ENCODE data around the gene SEPTIN8. TPM values are rescaled to one million over a fixed set of nuclear protein-coding genes. Genes with fewer than 3 reads are reported as not detected.

SEPTIN8 gene
- total RNA-seq, 1 experiment from 2014 or later: 21.4 TPM

DNA sequence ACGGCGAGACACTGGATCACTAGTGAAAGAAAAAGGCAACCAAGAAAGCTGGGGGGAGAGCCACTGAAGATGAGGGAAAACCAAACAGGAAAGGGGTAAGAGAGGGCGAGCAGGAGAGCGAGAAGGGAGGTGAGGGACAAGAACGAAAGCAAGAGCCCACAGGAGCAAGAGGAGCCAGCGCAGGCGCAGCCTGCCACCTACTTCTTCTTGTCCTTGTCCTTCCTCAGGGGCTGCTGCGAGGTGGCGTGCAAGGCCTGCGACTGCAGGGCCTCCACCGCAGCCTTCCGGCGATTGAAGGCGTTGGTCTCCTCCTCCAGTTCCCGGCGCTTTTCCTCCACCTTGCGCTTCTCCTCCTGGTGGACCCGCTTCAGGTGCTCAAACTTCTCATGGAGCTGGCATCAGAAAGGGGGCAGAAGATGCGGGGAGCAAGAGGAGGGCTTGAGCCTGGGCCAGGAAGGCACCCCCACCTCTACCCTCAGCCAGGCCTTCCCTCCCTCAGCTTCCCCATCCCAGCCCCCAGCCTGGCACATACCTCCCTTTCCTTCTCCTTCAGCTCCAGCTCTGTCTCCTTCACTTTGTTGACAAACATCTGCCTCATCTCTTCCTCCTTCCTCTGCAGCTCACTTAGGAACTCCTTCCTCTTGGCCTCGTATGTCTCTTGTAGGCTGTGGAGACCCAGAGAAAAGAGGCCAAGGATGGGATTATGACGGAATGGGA is 16.3 kb downstream of the SEPTIN8 start:
- DNase-seq (ENCODE audit: low read depth, low spot score): no peak
- in situ Hi-C loops (cut with HindIII; ENCODE audit: low pct_unique_long_range_greater_than_20kb, low sequenced_read_pairs): no loop called here

DNA sequence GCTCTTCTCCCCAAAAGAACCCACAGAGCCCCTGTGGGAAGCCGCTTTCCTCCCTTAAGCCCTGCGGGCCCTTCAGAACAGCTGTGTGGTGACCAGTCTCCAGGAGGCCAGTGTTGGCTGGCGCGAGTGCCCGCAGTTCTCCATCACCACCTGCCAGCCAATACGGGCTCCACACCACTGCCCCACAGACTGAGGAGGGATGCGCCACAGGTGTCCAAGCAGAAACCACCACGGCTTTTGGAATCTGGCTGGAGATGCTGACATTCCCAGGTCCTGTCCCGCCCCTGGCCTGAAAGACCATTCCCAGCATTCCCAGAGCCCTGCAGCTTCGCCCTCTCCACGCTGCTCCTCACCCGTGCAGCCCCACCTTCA is 17.0 kb downstream of the SEPTIN8 start:
- no peak for DNase-seq (ENCODE audit: low read depth, low spot score)
- in situ Hi-C loops (cut with HindIII; ENCODE audit: low pct_unique_long_range_greater_than_20kb, low sequenced_read_pairs): no loop called here

DNA sequence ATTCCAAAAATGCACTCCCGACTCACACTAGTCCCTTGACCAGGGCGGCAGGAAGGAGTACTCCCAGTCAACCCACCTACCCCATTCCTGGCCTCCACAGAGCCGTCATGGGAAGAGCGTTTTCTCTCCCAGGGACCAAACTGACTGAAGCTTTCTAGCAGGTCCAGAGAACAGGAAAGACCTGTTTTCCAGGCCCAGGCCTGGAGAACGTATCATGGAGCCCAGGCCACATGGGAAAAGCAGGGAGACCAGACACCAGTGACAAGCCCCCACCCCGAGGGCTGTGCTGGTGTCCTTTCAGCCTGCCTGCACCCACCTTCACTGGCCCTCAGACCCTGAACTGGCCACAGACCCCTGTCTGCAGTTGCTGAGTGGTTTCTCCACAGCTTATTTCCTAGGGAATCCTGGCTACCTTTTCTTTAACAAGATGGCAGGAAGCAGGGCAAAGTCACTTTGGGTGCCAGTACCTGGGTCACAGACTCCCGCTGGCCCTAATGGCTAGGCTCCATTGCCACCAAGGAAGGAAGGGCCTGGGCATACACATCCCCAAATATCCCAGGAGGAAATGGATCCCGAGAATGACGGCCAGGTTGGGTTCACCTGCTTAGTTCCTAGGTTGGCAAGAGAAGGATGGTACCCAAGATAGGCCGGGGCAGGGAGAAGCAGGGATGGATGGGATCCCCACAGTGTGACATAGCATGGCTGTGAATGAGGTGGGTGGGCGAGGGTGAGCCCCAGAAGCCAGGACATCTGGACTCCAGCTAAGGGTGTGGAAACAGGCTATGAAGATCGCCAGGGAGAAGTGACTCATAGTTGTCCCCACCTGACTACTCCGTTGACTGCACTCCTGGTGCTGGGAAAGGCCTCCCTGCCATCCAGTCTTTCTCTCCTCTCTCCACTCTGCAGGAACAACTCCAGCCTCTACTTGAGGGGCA is 17.7 kb downstream of the SEPTIN8 start:
- no peak for DNase-seq (ENCODE audit: low read depth, low spot score)
- in situ Hi-C loops (cut with HindIII; ENCODE audit: low pct_unique_long_range_greater_than_20kb, low sequenced_read_pairs): no loop called here

DNA sequence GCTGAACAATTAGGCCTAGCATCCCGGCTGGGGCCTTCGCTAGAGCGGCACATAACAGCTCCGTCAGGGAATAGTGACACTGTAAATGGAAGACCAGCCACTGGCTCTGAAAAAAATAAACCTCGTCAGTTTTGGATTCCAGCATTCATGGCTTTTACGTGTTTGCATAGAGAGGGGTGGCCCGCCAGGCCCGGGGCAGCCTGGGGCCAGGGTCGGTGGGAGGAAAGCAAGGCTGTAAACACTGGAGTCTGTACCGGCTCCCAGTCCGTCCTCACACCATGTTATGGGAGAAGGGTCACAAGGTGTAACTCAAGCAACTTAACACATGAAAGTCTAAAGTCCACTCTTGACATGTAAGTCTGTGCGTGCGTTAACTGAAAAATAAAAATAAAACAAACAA is 18.6 kb downstream of the SEPTIN8 start:
- in situ Hi-C loops (cut with HindIII; ENCODE audit: low pct_unique_long_range_greater_than_20kb, low sequenced_read_pairs): no loop called here
- no peak for DNase-seq (ENCODE audit: low read depth, low spot score)

DNA sequence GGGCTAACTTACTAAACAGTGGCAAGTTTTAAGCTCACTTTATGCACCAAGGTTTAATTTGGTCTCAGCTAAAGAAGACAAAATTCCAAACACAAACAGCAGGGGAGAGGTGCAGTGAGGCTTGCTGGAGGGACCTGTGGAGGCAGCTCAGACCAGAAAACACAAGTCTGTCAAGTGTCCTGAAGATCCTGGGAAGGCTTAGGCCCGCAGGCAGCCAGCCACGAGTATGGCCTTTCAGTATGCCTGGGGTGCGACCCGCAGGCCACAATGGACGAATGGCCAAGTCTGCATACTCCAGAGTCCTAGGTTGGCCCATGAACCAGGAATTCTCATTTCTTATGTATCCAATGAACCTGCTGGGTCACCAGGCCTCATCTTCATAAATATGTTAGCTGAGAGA is 20.5 kb downstream of the SEPTIN8 start:
- no peak for DNase-seq (ENCODE audit: low read depth, low spot score)
- in situ Hi-C loops (cut with HindIII; ENCODE audit: low pct_unique_long_range_greater_than_20kb, low sequenced_read_pairs): no loop called here

DNA sequence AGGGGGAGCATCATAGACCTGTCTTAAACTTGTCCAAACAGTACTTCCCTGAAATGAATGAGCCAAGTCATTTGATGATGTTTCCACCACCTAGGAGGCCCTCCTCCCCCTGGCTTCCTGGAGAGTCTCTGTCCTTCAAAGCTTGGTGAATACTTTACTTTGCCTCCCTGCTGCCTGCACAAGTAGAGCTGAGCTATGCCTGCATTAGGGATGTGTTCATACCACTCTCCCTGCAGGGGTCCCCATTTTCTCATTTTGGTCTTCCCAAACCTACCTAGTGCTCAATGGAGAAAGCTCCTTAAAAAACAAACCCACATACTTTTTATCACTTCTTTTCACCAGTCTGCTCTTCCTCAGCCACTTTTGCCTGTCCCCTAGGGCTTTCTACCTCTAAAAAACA is 22.1 kb downstream of the SEPTIN8 start:
- in situ Hi-C loops (cut with HindIII; ENCODE audit: low pct_unique_long_range_greater_than_20kb, low sequenced_read_pairs): no loop called here
- peak; percentile 49 for DNase-seq (ENCODE audit: low read depth, low spot score)

DNA sequence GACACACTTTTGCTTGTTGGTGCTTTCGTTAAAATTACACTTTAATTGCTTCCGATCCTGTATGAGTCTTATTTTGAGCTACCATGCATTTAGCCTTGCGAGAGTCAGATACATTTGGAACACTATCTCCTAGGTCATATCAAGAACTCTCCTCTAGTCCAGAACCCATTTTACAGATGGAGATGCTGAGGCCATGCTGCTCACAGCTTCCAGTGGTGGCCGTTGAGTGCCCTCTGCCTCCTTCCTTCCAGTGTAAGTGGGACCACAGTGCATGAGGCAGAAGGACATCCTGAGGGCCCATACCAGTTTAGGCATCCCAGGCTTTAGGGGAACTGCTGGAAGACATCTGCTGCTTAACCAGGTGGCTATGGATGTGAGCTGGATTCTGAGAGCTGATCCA is 22.9 kb downstream of the SEPTIN8 start:
- no peak for DNase-seq (ENCODE audit: low read depth, low spot score)
- in situ Hi-C loops (cut with HindIII; ENCODE audit: low pct_unique_long_range_greater_than_20kb, low sequenced_read_pairs): no loop called here

DNA sequence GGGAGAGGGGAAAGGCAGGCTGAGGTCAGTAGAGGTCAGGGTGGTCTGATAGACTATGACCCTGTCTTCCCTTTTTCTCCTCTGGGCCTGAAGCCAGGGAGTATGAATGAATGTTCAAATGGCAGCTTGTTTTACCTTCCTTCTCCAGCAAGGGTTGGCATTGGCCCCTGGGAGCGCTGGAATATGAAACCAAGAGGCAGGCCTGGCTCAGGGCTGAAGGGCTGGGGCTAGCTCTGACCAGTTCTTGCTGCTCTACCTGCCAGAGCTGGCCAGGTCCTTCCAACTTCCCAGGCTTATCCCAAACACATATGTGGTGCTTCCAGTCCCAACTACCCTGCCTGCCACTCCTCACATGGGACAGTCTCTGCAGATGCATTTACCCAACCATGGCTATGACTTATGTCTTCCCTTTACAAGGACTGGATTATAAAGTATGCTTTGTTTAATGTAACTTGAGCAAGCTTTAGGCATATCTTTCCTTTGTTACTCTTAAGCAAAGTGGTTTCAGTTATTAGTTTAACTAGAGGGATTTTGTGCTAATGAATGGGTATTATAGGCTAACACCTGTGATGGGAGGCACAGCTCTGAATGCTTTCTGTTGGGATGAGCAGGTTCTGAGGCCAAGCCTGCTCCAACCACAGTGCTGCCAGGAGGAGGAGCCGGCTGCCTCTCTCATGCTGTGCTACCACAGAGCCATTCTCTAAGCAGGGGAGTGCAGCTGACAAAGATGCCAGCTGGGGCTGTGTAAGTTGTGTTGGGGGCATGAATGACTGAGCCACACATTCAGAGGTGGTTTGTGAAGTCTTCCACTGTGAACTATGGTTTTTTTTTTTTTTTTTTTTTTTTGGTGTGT is 23.7 kb downstream of the SEPTIN8 start:
- peak; percentile 32 for DNase-seq (ENCODE audit: low read depth, low spot score)
- in situ Hi-C loops (cut with HindIII; ENCODE audit: low pct_unique_long_range_greater_than_20kb, low sequenced_read_pairs): no loop called here

DNA sequence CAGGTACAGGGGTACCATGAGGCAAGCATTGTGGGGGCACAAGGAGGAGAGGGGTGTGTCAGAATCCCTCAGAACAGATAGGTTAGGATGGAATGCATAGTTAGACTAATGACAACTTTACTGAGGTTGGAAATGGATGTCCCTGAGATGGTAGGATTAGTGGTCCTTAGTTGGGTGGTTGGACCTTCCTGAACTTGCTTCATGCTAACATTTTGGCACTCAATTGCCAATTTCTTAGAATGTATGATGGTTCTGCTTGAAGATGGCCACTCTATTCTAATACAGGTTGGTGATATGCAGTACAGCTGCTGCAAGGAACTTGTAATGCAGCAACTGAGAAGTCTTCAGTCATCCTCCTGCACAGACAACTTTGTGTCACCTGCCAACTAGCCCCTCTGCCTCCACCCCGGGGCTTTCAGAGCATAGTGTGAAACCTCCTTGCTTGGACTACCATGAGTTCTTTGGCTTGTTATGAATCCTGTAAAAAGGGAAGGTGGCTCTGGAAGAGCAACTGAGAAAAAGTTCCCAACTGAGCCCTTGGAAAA is 24.4 kb downstream of the SEPTIN8 start:
- in situ Hi-C loops (cut with HindIII; ENCODE audit: low pct_unique_long_range_greater_than_20kb, low sequenced_read_pairs): no loop called here
- DNase-seq (ENCODE audit: low read depth, low spot score): no peak

DNA sequence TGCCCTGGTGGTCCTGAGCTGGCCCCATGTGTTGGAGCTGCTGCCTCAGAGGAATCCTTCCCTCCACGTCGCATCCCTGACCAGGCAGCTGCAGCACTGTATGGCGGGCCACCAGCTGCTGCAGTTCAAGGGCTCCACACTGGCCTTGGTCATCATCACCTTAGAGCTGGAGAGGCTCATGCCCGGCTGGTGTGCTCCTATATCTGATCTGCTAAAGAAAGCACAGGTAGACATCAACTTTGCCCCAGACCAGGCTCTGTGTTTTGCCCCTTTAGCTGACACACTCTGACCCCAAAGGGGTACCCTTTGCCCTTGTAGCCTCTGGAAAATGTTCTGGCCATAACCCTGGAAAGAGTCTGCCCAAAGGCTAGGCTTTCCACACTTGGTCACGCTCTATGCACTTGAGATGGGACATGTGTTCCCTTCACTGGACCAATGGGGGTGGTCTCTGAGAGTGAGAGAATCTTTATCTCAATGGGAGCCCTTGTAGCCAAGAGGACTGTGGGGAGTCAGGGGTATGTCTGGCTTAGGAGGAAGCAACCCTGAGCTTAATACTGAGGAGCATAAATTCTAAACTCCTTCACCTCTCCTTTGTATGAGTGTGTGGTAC is 25.0 kb downstream of the SEPTIN8 start:
- DNase-seq (ENCODE audit: low read depth, low spot score): no peak
- in situ Hi-C loops (cut with HindIII; ENCODE audit: low pct_unique_long_range_greater_than_20kb, low sequenced_read_pairs): no loop called here

DNA sequence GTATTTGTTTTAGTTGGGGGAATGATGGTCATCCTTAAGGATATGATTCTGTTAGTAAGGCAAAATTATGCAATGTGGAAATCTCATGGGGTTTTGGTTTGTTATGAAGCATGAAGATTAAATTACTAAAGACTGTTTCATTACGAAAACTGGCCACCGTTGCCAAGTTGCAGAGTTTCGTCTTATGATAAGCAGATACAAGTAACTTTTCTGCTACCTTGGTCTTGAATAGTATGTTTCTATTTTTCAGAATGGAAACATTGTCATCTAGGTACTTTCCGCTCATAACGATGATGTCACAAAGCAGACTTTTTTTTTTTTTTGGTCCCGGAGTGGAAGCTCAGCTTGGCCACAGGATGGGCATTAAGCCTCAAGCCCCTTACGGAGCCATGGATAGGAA is 25.6 kb downstream of the SEPTIN8 start:
- in situ Hi-C loops (cut with HindIII; ENCODE audit: low pct_unique_long_range_greater_than_20kb, low sequenced_read_pairs): no loop called here
- peak; percentile 32 for DNase-seq (ENCODE audit: low read depth, low spot score)

DNA sequence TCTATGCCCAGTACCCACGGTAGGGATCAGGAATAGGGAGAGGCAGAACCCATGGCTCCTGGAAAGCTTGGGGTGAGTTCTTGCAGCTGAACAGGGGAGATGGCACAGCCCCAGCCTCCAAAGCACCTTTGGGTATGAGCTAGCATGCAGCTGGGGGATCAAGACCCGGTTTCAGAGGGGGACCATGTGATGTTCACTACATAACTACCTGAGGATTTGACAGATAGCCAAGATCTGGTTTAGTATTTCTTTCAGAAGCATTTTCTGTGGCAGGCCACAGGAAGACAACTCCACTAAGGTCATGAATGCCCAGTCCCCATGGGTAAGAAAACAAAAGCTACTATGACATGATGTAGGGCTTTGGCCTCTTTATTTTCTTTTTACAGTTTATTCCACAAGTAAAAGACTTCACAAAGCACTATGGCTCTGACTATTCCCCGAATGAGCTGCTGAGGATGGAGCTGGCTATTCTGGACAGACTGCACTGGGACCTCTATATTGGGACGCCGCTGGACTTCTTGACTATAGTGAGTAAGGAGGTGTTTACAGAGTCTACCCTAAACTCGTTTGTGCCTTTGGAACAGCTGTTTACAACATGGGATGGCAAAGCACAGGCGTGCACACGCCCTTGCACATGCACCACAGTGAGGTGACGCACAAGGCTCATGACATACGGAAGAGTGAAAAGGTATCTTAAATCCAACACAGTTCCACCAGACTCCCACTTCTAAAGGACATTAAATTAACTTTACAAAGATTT is 26.4 kb downstream of the SEPTIN8 start:
- in situ Hi-C loops (cut with HindIII; ENCODE audit: low pct_unique_long_range_greater_than_20kb, low sequenced_read_pairs): no loop called here

DNA sequence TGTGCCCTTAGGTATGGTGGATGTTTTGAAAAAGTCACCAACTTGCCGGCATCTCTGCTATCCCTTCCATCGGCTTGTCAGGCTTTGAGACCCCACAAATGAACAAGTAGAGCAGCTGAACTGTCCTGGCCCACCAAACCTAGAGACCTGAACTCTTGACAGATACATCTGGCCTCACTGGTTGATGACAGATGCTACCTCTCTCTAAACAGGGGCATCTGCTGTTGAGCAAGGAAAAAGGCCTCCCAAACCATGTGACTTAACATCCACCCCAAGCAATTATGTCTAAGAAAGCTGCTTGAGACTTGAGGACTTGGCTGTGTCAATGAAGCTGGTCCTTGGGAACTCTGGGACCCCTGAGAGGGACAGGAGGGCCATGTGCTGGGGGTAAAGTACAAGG is 27.5 kb downstream of the SEPTIN8 start:
- in situ Hi-C loops (cut with HindIII; ENCODE audit: low pct_unique_long_range_greater_than_20kb, low sequenced_read_pairs): no loop called here
- no peak for DNase-seq (ENCODE audit: low read depth, low spot score)

More for the DNA sequence above, 26.4 kb downstream of the SEPTIN8 start:
- DNase-seq (ENCODE audit: low read depth, low spot score): no peak

DNA sequence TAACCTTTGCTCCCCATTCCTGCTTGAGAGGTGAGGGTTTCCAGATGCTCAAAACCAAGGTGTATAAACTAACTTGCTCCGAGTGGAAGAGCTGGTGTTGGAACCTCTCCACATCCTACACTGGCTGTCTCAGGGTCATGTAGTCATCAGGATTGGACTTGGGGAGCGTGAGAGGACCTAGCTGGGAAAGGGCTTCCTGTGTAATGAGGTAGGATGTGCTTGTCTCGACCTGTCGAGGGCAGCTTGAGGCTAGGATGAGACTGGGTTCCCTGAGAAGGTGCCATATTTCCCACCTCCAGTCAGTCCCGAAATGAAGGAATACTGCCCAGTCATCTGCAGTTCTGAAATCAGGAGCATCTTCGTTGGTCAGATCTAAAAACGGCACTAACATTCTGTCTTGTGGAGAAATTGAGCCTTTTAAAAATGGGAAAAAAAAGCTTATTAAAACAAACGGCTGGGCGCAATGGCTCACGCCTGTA is 28.5 kb downstream of the SEPTIN8 start:
- no peak for DNase-seq (ENCODE audit: low read depth, low spot score)
- in situ Hi-C loops (cut with HindIII; ENCODE audit: low pct_unique_long_range_greater_than_20kb, low sequenced_read_pairs): no loop called here

DNA sequence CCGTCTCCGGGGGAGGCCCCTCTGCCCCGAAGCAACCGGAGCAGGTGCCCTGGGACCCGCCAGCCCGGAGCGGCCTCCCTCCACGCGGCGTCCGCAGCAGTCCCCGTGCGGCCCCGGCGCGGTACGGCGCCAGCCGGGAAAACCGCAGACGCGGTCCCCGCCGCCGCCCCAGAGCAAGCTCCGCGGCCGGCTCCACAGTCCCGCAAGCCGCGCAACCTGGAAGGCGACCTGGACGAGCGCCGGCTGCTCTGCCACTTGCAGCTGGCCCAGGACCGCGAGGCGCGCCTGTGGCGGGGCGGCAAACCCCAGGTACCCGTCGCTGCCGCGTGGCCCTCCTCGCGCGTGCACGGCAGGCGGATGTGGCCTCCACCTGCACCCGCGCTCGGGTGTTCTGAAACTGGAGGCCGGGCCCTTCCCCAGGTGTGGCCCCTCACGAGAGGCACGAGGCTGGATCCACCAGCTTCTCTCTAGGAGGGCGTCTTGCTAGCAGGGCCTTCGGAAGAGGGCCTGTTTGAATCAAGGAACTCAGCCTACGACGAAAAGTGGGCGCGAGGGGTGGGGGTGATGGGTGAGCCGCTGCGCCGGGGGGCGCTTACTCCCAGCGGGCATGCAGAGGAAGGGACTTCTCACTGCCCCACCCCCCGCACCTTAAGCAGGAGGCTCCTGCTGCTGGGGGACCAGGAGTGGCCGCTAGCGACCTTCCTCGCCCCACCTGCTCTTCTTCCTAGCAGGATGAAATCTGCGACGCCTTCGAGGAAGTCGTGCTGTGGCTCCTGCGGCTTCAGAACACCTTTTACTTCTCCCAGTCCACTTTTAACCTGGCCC is 29.2 kb downstream of the SEPTIN8 start:
- in situ Hi-C loops (cut with HindIII; ENCODE audit: low pct_unique_long_range_greater_than_20kb, low sequenced_read_pairs): no loop called here
- no peak for DNase-seq (ENCODE audit: low read depth, low spot score)
